B cell (primary cell): ENCODE results near the gene MANBA.

Experiments used
- CTCF ChIP-seq: fragments of 200-600 bp; IDR thresholded peaks from one replicate; pipeline ENCODE4 v1.8.0; 2022; ENCODE audit warnings: antibody characterized with exemption, mild to moderate bottlenecking
- EZH2 ChIP-seq: IDR thresholded peaks from 2 replicates; pipeline ENCODE4 v1.6.1; 2012; ENCODE audit warnings: borderline replicate concordance, low read depth, mild to moderate bottlenecking, moderate library complexity, low read length; ENCODE audit not compliant: insufficient read depth, poor library complexity, severe bottlenecking

- TF ChIP-seq CTCF (no peak), EZH2 (no peak)
Measured at GRCh38 chr4:102778720-102779119, 18.0 kb upstream of the MANBA start.
